Prostate gland (tissue), 2 donors: ENCODE data around the gene PRKCD.

Source experiments
- CTCF ChIP-seq, 4 experiments: fragments of 200-600 bp in 2 of 4; fragments of 450-650 bp in 2 of 4; sonication (generic) in 2 of 4; IDR thresholded peaks; 1 replicate in 3 of 4; 2 replicates in 1 of 4; pipeline ENCODE4 v1.5.1; 2016 to 2019; ENCODE audit warnings: antibody characterized with exemption in 4 of 4, mild to moderate bottlenecking in 2 of 4, moderate library complexity in 2 of 4
- POLR2A ChIP-seq: fragments of 450-650 bp; IDR thresholded peaks from one replicate; pipeline ENCODE4 v1.6.1; 2016; ENCODE audit warnings: antibody characterized with exemption, mild to moderate bottlenecking
- POLR2AphosphoS5 ChIP-seq: sonication (generic); formaldehyde crosslinking; IDR thresholded peaks from one replicate; pipeline ENCODE4 v1.6.1; 2017; ENCODE audit warnings: antibody characterized with exemption

DNA sequence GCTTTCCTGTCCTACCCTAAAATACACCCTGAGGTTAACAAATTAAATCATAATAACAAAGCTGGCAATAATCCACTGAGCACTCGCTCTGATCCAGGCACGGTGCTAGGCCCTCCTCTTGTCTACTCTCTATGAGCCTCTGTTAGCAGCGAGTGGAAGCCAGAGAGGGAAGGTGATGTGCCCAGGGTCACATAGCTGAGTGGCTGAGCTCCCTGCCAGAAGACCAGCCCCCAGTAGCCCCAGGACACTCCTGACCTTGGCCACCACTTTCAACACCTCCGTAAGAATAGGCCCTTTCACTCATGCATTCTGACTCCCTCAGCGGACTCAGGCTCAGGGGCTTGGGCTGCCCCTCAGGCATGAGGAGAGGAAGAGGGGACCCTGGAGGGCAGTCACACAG is 9.5 kb upstream of the PRKCD start:
- no peak for TF ChIP-seq CTCF (IDR thresholded peaks at IDR 0.05)
- no peak for TF ChIP-seq POLR2AphosphoS5
- TF ChIP-seq POLR2A, result no peak
